Smooth muscle cell (in vitro differentiated cells): ENCODE data around the gene KAZN. TPM values are rescaled to one million over a fixed set of nuclear protein-coding genes. Genes with fewer than 3 reads are reported as not detected.

Experiments
- DNase-seq: peaks from one replicate; lab custom pipeline; 2025; ENCODE audit not compliant: unreplicated experiment; lab: John Stamatoyannopoulos, UW
- H2AFZ ChIP-seq: fragments of 200-600 bp; sonication (generic); 2 replicates; pipeline ENCODE4 v1.6.0; 2016; ENCODE audit warnings: antibody characterized with exemption, low read depth, mild to moderate bottlenecking
- H3F3A ChIP-seq: fragments of 200-600 bp; sonication (generic); 2 replicates; pipeline ENCODE4 v1.6.0; 2017; ENCODE audit warnings: antibody characterized with exemption, low read depth
- H3K27ac ChIP-seq: fragments of 200-600 bp; sonication (generic); 2 replicates; pipeline ENCODE4 v1.5.1; 2016; ENCODE audit warnings: low read depth, mild to moderate bottlenecking
- H3K27me3 ChIP-seq: fragments of 200-600 bp; sonication (generic); 2 replicates; pipeline ENCODE4 v1.6.1; 2016; ENCODE audit warnings: low read depth, mild to moderate bottlenecking
- H3K36me3 ChIP-seq: fragments of 200-600 bp; sonication (generic); 2 replicates; pipeline ENCODE4 v1.5.1; 2016; ENCODE audit warnings: low read depth
- H3K4me1 ChIP-seq: fragments of 200-600 bp; sonication (generic); 2 replicates; pipeline ENCODE4 v1.5.1; 2016; ENCODE audit warnings: low read depth
- H3K4me2 ChIP-seq: fragments of 200-600 bp; sonication (generic); 2 replicates; pipeline ENCODE4 v1.6.0; 2016; ENCODE audit warnings: mild to moderate bottlenecking
- H3K4me3 ChIP-seq: fragments of 200-600 bp; sonication (generic); 2 replicates; pipeline ENCODE4 v1.5.1; 2016; ENCODE audit warnings: mild to moderate bottlenecking
- H3K79me2 ChIP-seq: fragments of 200-600 bp; sonication (generic); 2 replicates; pipeline ENCODE4 v1.6.0; 2016; ENCODE audit warnings: low read depth, mild to moderate bottlenecking
- H3K9ac ChIP-seq: fragments of 200-600 bp; sonication (generic); 2 replicates; pipeline ENCODE4 v1.6.0; 2016; ENCODE audit warnings: low read depth
- H3K9me3 ChIP-seq: fragments of 200-600 bp; sonication (generic); replicated peaks from 2 replicates; pipeline ENCODE4 v1.5.1; 2016; ENCODE audit warnings: low read depth
- H4K20me1 ChIP-seq: fragments of 200-600 bp; sonication (generic); 2 replicates; pipeline ENCODE4 v1.6.0; 2016; ENCODE audit warnings: low read depth
- CTCF ChIP-seq: fragments of 200-600 bp; sonication (generic); IDR thresholded peaks from 2 replicates; pipeline ENCODE4 v1.5.1; 2017; ENCODE audit warnings: borderline replicate concordance, mild to moderate bottlenecking, antibody characterized with exemption; ENCODE audit not compliant: insufficient read depth, poor library complexity, severe bottlenecking
- whole genome bisulfite sequencing: methylation state at CpG from one replicate; pipeline ENCODE4 v1.1.7; 2016; ENCODE audit warnings: low lambda C conversion rate; 5-methylcytosine and 5-hydroxymethylcytosine counted together
- polyA plus RNA-seq: library from polyadenylated mRNA; unstranded; fragments of >200 nt; fragmentation: Nextera tagmentation; extraction: Ambion mirVana; gene quantifications from 2 replicates; pipeline ENCODE4 v1.2.1, GENCODE V29; 2016
- total RNA-seq: library from RNA; depleted of rRNA; stranded (reverse); fragments of >200 nt; gene quantifications from 2 replicates; pipeline ENCODE4 v1.2.3, GENCODE V29; 2014

KAZN gene
- total and polyA plus RNA-seq, 2 experiments from 2014 or later, result 6.3 to 8.2 TPM

- no peak for TF ChIP-seq CTCF
- H3K4me3 ChIP-seq, result no peak overlapping the region
- no peaks in the 10 kb centered on the region for H4K20me1 ChIP-seq
- H3K79me2 ChIP-seq, result no peaks in the 10 kb centered on the region
- no peak for DNase-seq
- H3F3A ChIP-seq, result no peaks in the 10 kb centered on the region
- no peaks in the 10 kb centered on the region for H3K36me3 ChIP-seq
- H3K9ac ChIP-seq, result no peak overlapping the region
- H3K27ac ChIP-seq, result no peak overlapping the region
- no peaks in the 10 kb centered on the region for H3K27me3 ChIP-seq
- no peak overlapping the region for H2AFZ ChIP-seq
- no peaks in the 10 kb centered on the region for H3K9me3 ChIP-seq
- H3K4me2 ChIP-seq, result no peak overlapping the region
- H3K4me1 ChIP-seq, result no peaks in the 10 kb centered on the region
- 94% methylated on average over 14 of the region's 14 CpGs for WGBS
Observed at GRCh38 chr1:15070145-15070748, 471.8 kb downstream of the KAZN start.

DNA sequence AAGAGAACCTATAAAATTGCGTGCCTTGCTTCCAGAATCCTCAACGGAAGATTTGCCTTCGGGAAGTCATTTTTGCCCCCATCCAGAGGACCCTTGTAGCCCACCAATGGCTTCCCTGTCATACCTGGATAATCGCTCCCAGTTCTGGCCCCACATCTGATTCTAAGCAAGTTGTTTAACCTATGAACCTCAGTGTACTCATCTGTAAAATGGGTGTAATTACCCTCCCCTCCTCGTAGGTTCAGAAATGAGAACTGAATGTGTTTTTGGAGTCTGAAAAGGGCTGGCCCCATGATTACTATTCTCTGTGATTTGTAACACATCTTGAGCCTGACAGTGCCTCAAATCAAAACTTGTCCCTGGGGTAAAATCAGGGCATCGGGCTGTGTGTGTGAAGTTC, 473.5 kb downstream of the KAZN start:
- Histone ChIP-seq H4K20me1 (no peaks in the 10 kb centered on the region), H3K4me3 (no peak overlapping the region), H3K9me3 (no peaks in the 10 kb centered on the region), H3K4me2 (no peak overlapping the region), H2AFZ (no peak overlapping the region), H3K9ac (no peak overlapping the region), H3K27ac (no peak overlapping the region), H3K36me3 (no peaks in the 10 kb centered on the region), H3K79me2 (no peaks in the 10 kb centered on the region), H3F3A (no peaks in the 10 kb centered on the region), H3K27me3 (no peaks in the 10 kb centered on the region), H3K4me1 (no peaks in the 10 kb centered on the region)
- TF ChIP-seq CTCF, result no peak
- WGBS, result 97% methylated on average over 6 of the region's 6 CpGs
- no peak for DNase-seq

DNA sequence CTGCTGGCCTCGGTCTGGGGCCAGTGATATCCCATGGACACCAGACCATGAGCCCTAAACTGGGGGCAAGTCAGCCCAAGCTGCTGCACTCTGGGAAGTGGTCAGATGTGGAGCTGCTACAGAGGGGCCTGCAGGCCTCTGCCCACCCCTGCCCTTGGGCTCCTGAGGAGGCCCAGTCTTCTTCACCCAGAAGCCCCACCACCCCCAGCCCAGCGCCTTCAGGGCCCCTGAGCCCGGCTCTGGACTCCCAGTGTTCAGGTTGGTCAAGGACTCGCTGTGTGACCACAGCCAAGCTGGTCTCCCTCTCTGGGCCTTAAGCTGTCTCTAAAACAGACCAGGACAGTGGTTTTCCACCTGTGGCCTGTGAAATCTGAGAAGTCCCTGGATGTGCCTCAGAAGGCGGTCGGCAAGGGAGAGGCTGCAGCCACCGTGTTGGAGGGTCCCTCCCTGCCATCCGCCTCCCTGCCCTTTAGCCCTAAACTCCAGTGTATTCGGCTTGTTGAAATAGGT, 475.4 kb downstream of the KAZN start:
- Histone ChIP-seq H3F3A (no peaks in the 10 kb centered on the region), H3K4me3 (no peak overlapping the region), H2AFZ (no peak overlapping the region), H3K27me3 (no peaks in the 10 kb centered on the region), H3K9ac (no peak overlapping the region), H3K4me1 (no peaks in the 10 kb centered on the region), H3K27ac (no peak overlapping the region), H3K4me2 (no peak overlapping the region), H3K36me3 (no peaks in the 10 kb centered on the region), H3K79me2 (no peaks in the 10 kb centered on the region), H3K9me3 (no peaks in the 10 kb centered on the region), H4K20me1 (no peaks in the 10 kb centered on the region)
- DNase-seq, result no peak
- WGBS, result 93% methylated on average over 9 of the region's 9 CpGs
- no peak for TF ChIP-seq CTCF

GRCh38 chr1:15075175-15075574, 476.7 kb downstream of the KAZN start:
- Histone ChIP-seq H3F3A (no peaks in the 10 kb centered on the region), H3K4me1 (no peaks in the 10 kb centered on the region), H3K4me3 (no peak overlapping the region), H3K36me3 (no peaks in the 10 kb centered on the region), H3K27ac (no peak overlapping the region), H3K4me2 (no peak overlapping the region), H2AFZ (no peak overlapping the region), H3K79me2 (no peaks in the 10 kb centered on the region), H3K9me3 (no peaks in the 10 kb centered on the region), H3K9ac (no peak overlapping the region), H3K27me3 (no peaks in the 10 kb centered on the region), H4K20me1 (no peaks in the 10 kb centered on the region)
- WGBS, result 94% methylated on average over 6 of the region's 6 CpGs
- DNase-seq, result no peak
- no peak for TF ChIP-seq CTCF
